Psoas muscle (tissue), 8 donors: ENCODE results near the gene SMAD4. TPM values are rescaled to one million over a fixed set of nuclear protein-coding genes. Genes with fewer than 3 reads are reported as not detected.
"Not testable (repeated sequence)": the region's sequence is repeated elsewhere in the genome, so short reads cannot be mapped to it uniquely, and the experiment has no call there.

Experiments
- ATAC-seq, 4 donors: fragments of 200-7000 bp; cut with Tn5 transposase; one replicate each; pipeline ENCODE4 v1.9.1; 2020; ENCODE audit warnings: moderate library complexity in 3 of 4, mild to moderate bottlenecking in 2 of 4
- DNase-seq, 2 donors: peaks; one replicate each; pipeline ENCODE4 v3.0.0-alpha.2; 2020
- H3K27ac ChIP-seq: fragments of 200-600 bp; one replicate; pipeline ENCODE4 v1.8.0; 2022
- H3K27me3 ChIP-seq, 3 donors: fragments of 200-600 bp in 1 of 3; one replicate each; pipeline versions ENCODE4 v1.6.1 to v1.8.0; 2013 to 2022; ENCODE audit warnings: low read length in 2 of 3, mild to moderate bottlenecking in 2 of 3, moderate library complexity in 1 of 3; ENCODE audit not compliant: insufficient read depth in 3 of 3
- H3K36me3 ChIP-seq, 2 donors: fragments of 200-600 bp in 1 of 2; one replicate each; pipeline versions ENCODE4 v1.6.1 to v1.8.0; 2013 to 2022; ENCODE audit warnings: low read depth in 1 of 2, mild to moderate bottlenecking in 1 of 2, moderate library complexity in 1 of 2; ENCODE audit not compliant: insufficient read depth in 1 of 2
- H3K4me1 ChIP-seq: fragments of 200-600 bp; one replicate; pipeline ENCODE4 v1.8.0; 2022
- H3K4me3 ChIP-seq: fragments of 200-600 bp; one replicate; pipeline ENCODE4 v1.8.0; 2022; ENCODE audit warnings: mild to moderate bottlenecking
- H3K9me3 ChIP-seq: fragments of 200-600 bp; one replicate; pipeline ENCODE4 v1.8.0; 2022
- WGBS, 3 donors: extraction: QIAGEN DNeasy Blood & Tissue Kit; methylation state at CpG; one replicate each; pipeline versions ENCODE4 v1.1.6 to v1.1.7; 2013; 5-methylcytosine and 5-hydroxymethylcytosine counted together
- intact Hi-C, 2 donors: fragments of 100-400 bp; cut with DNase I; formaldehyde crosslinking; loops; one replicate each; pipeline versions ENCODE4 v1.11.0 to v1.14.2; 2022
- polyA plus RNA-seq, 3 donors: library from polyadenylated mRNA; stranded (reverse); fragments of 200-250 nt; gene quantifications; one replicate each; pipeline ENCODE4 v1.2.3, GENCODE V29; 2013
- total RNA-seq, 4 donors: library from RNA; stranded (reverse); fragmentation: NEBNext Ultra II Directional in 2 of 4; extraction: Animal tissue kit (Norgen Biotek cat#: 25700) in 2 of 4; gene quantifications; one replicate each; pipeline versions ENCODE4 v1.2.1 to v1.2.4, GENCODE V29; 2021 to 2023
- TF ChIP-seq, protein P1 (sequence below): fragments of 200-600 bp; IDR thresholded peaks from one replicate; pipeline ENCODE4 v1.8.0; 2022; ENCODE audit warnings: antibody characterized with exemption
- donor health status: healthy with polysubstance abuse.
- donor health status: DM: no; HTN: no; CAD: no; lungs with moderate emphysema.
- donor health status: Bipolar disorder and iron deficiency.
- donor health status: healthy.
- donor health status: DM: yes; HTN: yes; CAD: no.
- donor health status: DM: no; HTN: no; CAD: no.
- donor health status: DM: no; HTN: no; CAD: no.
- donor health status: DM: yes; HTN: yes; CAD: no.

The SMAD4 gene
- total and polyA plus RNA-seq, 7 donors, result 35.6 to 128 (median 92.7) TPM

DNA sequence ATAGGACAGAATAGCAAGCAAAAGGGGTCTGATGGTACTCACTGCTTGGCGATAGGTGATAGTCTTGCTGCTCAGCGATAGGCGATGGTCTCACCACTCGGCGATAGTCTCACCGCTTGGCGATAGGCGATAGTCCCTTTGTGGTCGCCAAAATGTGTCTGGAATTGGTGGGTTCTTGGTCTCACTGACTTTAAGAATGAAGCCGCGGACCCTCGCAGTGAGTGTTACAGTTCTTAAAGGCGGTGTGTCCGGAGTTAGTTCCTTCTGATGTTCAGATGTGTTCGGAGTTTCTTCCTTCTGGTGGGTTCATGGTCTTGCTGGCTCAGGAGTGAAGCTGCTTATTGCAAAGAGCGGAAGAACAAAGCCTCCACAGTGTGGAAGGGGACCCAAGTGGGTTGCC is 90.0 kb downstream of the SMAD4 start:
- WGBS, 3 donors, result 96 to 98% (median 97%) methylated on average over 16 of the region's 16 CpGs

DNA sequence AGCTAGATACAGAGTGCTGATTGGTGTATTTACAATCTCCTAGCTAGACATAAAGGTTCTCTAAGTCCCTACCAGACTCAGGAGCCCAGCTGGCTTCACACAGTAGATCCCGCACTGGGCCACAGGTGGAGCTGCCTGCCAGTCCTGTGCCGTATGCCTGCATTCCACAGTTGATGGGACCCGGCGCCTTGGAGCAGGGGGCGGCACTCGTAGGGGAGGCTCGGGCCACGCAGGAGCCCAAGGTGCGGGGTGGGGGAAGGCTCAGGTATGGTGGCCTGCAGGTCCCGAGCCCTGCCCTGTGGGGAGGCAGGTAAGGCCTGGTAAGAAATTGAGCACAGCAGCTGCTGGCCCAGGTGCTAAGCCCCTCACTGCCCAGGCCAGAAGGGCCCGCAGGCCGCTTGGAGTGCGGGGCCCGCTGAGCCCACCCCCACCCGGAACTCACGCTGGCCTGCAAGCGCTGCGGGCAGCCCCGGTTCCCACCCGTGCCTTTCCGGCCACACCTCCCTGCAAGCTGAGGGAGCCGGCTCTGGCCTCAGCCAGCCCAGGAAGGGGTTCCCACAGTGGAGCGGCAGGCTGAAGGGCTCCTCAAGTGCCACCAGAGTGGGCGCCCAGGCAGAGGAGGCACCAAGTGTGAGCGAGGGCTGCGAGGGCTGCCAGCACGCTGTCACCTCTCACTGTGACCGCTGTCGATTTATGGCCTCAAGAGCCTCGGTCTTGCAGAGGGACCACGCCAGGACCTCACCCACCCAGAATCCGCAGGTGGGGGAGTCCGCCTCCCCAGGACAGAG is 91.0 kb downstream of the SMAD4 start:
- Histone ChIP-seq H3K4me3 (no peak overlapping the region), H3K9me3 (no peaks in the 10 kb centered on the region), H3K4me1 (no peaks in the 10 kb centered on the region), H3K27me3 (peaks cover 0 to 4% (median 0%) of the 10 kb centered on the region in 3 donors), H3K36me3 (no peaks in the 10 kb centered on the region), H3K27ac (no peak overlapping the region)
- intact Hi-C loops, result no loop called here
- no peak for ATAC-seq
- TF ChIP-seq, protein P1, sequence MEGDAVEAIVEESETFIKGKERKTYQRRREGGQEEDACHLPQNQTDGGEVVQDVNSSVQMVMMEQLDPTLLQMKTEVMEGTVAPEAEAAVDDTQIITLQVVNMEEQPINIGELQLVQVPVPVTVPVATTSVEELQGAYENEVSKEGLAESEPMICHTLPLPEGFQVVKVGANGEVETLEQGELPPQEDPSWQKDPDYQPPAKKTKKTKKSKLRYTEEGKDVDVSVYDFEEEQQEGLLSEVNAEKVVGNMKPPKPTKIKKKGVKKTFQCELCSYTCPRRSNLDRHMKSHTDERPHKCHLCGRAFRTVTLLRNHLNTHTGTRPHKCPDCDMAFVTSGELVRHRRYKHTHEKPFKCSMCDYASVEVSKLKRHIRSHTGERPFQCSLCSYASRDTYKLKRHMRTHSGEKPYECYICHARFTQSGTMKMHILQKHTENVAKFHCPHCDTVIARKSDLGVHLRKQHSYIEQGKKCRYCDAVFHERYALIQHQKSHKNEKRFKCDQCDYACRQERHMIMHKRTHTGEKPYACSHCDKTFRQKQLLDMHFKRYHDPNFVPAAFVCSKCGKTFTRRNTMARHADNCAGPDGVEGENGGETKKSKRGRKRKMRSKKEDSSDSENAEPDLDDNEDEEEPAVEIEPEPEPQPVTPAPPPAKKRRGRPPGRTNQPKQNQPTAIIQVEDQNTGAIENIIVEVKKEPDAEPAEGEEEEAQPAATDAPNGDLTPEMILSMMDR, result no peak
- no peak for DNase-seq
- WGBS, 3 donors, result 95% methylated on average over 27 to 33 of the region's 33 CpGs

More for the DNA sequence above, 90.0 kb downstream of the SMAD4 start:
- H3K4me1 ChIP-seq, H3K36me3 ChIP-seq, H3K9me3 ChIP-seq, H3K4me3 ChIP-seq, H3K27me3 ChIP-seq, ATAC-seq, H3K27ac ChIP-seq, DNase-seq: not testable (repeated sequence)
- intact Hi-C loops, result loop anchor here in 1 of 2 donors (10.0 kb wide), 1 partner anchor 415 kb away; no protein-coding TSS in a partner anchor

DNA sequence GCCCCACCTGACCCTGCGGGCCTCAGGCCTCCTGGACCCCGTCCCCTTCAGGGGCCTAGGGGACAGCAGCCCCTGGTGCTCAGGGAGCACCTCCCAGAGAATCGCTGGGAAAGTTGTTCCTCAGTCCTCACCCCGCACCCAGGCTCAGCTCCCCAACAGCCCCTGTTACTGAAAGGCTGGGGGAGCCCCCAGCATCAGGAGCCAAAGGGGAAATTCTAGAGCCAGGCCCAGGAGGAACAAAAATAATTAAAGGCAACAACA is 91.5 kb downstream of the SMAD4 start:
- TF ChIP-seq, protein P1, result no peak
- H3K4me1 ChIP-seq, result no peaks in the 10 kb centered on the region
- 88 to 95% (median 94%) methylated on average over 4 of the region's 4 CpGs for WGBS, 3 donors
- H3K9me3 ChIP-seq, result no peaks in the 10 kb centered on the region
- H3K27ac ChIP-seq, result no peak overlapping the region
- DNase-seq, result no peak
- no peaks in the 10 kb centered on the region for H3K36me3 ChIP-seq
- intact Hi-C loops, result no loop called here
- H3K27me3 ChIP-seq, result peaks cover 0 to 4% (median 0%) of the 10 kb centered on the region in 3 donors
- ATAC-seq, result no peak
- H3K4me3 ChIP-seq, result no peak overlapping the region

DNA sequence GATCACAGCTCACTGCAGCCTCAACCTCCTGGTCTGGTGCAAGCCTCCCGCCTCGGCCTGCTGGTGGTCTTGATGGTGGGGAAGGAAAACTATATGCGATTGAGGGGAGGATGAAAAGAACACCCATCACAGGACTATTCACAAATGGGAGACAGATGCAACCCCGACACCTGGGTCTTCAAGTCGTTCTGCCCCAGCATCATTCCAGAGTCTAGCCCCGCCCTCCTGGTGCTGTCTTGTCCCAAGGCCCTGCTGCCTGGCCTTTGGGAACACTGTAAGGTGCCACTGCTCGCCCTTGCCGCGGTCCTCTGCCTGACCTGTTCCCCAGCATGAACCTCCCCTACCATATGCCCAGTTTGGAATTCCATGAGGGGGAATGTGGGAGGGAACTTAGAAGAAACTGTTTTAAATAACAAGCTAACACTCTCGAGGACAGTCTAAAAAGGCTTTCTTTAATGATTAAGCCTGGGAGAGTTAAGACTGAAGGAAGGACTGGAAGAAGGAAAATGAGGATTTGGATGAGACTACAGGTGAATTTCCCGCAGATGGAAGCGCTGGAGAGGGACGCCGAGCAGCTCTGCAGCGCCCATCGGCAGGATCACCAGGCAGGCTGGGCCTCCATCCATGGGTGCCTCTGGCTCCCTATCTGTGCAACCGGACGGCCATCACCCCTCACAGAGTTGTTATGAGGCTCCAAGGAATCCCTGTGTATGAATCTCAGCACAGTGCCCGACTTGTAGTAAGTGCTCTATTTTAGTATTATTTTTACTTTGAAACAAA is 92.4 kb downstream of the SMAD4 start:
- WGBS, 3 donors, result 90 to 94% (median 93%) methylated on average over 18 to 19 of the region's 19 CpGs
- DNase-seq (no peak), ATAC-seq (no peak)
- Histone ChIP-seq H3K27me3 (peaks cover 0 to 4% (median 0%) of the 10 kb centered on the region in 3 donors), H3K27ac (no peak overlapping the region), H3K4me3 (no peak overlapping the region), H3K36me3 (no peaks in the 10 kb centered on the region), H3K4me1 (no peaks in the 10 kb centered on the region), H3K9me3 (no peaks in the 10 kb centered on the region)
- TF ChIP-seq, protein P1, result no peak
- intact Hi-C loops, result no loop called here

DNA sequence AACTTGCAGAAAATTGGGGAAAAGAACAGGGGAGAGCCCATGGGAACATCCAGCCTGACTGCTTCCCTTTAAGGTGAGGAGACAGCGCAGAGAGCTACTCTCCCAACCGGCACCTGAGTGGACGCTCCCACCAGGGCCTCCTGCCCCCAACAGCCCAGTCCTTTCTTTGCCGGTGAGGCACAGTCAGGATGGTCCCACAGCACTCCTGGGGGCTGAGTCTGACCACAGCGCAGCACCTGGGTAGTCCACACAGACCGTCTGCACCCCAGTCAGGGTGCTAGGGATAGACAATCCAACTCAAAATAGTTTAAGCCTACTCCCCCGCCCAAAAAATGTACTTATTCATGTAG is 93.0 kb downstream of the SMAD4 start:
- intact Hi-C loops, result no loop called here
- H3K9me3 ChIP-seq, result no peaks in the 10 kb centered on the region
- no peak for ATAC-seq
- TF ChIP-seq, protein P1, result no peak
- 92 to 94% (median 93%) methylated on average over 7 of the region's 7 CpGs for WGBS, 3 donors
- H3K4me1 ChIP-seq, result no peaks in the 10 kb centered on the region
- H3K27me3 ChIP-seq, result peaks cover 0 to 4% (median 0%) of the 10 kb centered on the region in 3 donors
- no peak overlapping the region for H3K4me3 ChIP-seq
- no peak for DNase-seq
- H3K36me3 ChIP-seq, result no peaks in the 10 kb centered on the region
- no peak overlapping the region for H3K27ac ChIP-seq
